Amniotic epithelial cell (primary cell): ENCODE results near the gene ERH.
A peak's percentile ranks its signal among the peaks of the same experiment; 100 is the strongest.

Experiments used
- DNase-seq: peaks from one replicate; pipeline ENCODE4 v3.0.0-alpha.2; 2010; ENCODE audit warnings: low read depth

The ERH gene

GRCh38 chr14:69395929-69396328 is 2.2 kb downstream of the ERH start:
- no peak for DNase-seq

- DNase-seq, result no peak
Observed at GRCh38 chr14:69392481-69392880, 5.6 kb downstream of the ERH start.

GRCh38 chr14:69391400-69391799 is 6.7 kb downstream of the ERH start:
- DNase-seq, result peak; percentile 58

- peak; percentile 62 for DNase-seq
Observed at GRCh38 chr14:69387311-69387710, 10.8 kb downstream of the ERH start.

GRCh38 chr14:69378274-69378673 is 19.8 kb downstream of the ERH start:
- no peak for DNase-seq

- peak; percentile 96 for DNase-seq
Observed at GRCh38 chr14:69376439-69376838, 21.7 kb downstream of the ERH start.

- no peak for DNase-seq
Observed at GRCh38 chr14:69375722-69376121, 22.4 kb downstream of the ERH start.

- no peak for DNase-seq
Observed at GRCh38 chr14:69375182-69375581, 22.9 kb downstream of the ERH start.

GRCh38 chr14:69374235-69374634 is 23.9 kb downstream of the ERH start:
- DNase-seq, result no peak

GRCh38 chr14:69373104-69373503 is 25.0 kb downstream of the ERH start:
- no peak for DNase-seq

- DNase-seq, result no peak
Observed at GRCh38 chr14:69372146-69372545, 26.0 kb downstream of the ERH start.

GRCh38 chr14:69370061-69370460 is 28.0 kb downstream of the ERH start:
- no peak for DNase-seq

- no peak for DNase-seq
Observed at GRCh38 chr14:69368381-69368780, 29.7 kb downstream of the ERH start.

- DNase-seq, result no peak
Observed at GRCh38 chr14:69366761-69367160, 31.3 kb downstream of the ERH start.

GRCh38 chr14:69366069-69366468 is 32.0 kb downstream of the ERH start:
- DNase-seq, result no peak

- DNase-seq, result no peak
Observed at GRCh38 chr14:69364378-69364777, 33.7 kb downstream of the ERH start.

- DNase-seq, result no peak
Observed at GRCh38 chr14:69363964-69364363, 34.1 kb downstream of the ERH start.

GRCh38 chr14:69363055-69363454 is 35.0 kb downstream of the ERH start:
- DNase-seq, result no peak

GRCh38 chr14:69360438-69361108 is 37.5 kb downstream of the ERH start:
- no peak for DNase-seq

GRCh38 chr14:69358966-69359365 is 39.1 kb downstream of the ERH start:
- DNase-seq, result no peak

GRCh38 chr14:69358233-69358963 is 39.7 kb downstream of the ERH start:
- no peak for DNase-seq

- DNase-seq, result no peak
Observed at GRCh38 chr14:69357544-69358200, 40.4 kb downstream of the ERH start.

- no peak for DNase-seq
Observed at GRCh38 chr14:69356903-69357543, 41.1 kb downstream of the ERH start.
